Stimulated activated CD4-positive, alpha-beta T cell treated with anti-CD3 and anti-CD28 coated beads, TNF-alpha, amount 100 ng/mL, for 48 hours (primary cell): ENCODE data around the gene PLCB4.

Experiments used
- DNase-seq, 3 donors: peaks; one replicate each; pipeline ENCODE4 v3.0.0-alpha.2; 2020; ENCODE audit warnings: low read depth in 3 of 3

Gene PLCB4

DNA sequence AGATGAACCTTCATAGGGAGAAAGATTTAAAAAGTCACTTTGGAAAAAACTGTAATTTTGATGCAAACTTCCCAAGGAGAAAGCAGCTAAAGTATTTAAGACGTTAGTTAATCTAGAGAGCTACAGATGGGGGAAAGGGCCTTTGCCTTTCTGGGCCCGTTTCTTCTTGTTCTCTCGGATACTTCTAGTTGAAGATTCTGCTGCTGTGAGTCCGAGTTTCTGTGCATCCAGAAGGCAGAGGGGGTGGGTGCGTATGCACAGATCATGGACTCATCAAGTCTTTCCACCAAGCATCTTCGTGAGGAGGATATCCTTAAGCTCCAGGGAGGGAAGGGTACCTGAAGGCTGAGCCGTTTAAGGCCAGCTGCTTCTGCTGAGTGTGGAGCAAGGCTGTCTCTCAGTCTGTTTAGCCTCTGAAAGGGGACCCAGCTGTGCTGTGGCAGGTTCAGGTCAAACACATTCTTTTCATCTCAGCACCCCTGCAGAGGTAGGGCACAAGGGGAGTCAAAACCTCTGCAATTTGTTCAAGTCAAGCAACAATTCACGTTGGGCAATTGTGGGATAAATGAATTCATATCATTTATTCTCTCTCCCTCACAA lies 449.8 kb downstream of the PLCB4 start:
- DNase-seq, result no peak

DNA sequence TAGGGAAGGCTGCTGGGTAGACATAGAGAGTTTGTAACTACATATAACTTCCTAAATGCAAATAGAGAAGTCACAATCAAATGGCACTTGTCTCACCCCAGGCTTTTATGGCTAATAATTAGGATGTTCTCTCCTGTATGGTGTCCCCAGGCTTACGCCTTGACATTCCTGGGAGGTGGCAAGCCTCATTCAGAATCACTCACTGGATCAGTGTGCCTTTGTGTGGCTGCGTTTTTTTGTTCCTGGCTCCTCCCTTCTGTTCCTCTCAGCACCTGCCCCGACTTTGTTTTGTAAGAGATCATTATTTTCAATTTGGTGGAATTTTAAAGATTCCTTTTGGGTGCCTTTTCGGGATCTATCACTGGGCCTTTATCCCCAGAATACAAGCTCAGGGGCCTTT lies 451.2 kb downstream of the PLCB4 start:
- DNase-seq, result no peak

- DNase-seq, result no peak
Measured at GRCh38 chr20:9523636-9524035, 454.7 kb downstream of the PLCB4 start.
